HuH-7 (cell line): Measurements from ENCODE around the gene RWDD3.

Experiments used
- DNase-seq: peaks from one replicate; pipeline ENCODE4 v3.0.0; 2011; ENCODE audit warnings: low spot score

The RWDD3 gene, protein sequence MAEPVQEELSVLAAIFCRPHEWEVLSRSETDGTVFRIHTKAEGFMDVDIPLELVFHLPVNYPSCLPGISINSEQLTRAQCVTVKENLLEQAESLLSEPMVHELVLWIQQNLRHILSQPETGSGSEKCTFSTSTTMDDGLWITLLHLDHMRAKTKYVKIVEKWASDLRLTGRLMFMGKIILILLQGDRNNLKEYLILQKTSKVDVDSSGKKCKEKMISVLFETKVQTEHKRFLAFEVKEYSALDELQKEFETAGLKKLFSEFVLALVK

GRCh38 chr1:95233737-95234500 is at the start of gene RWDD3:
Gene RWDD3, plus strand, starts transcription at chr1:95234210. Its CDS starts 21 bp downstream, at chr1:95234231.
- peak; percentile 77 for DNase-seq

DNA sequence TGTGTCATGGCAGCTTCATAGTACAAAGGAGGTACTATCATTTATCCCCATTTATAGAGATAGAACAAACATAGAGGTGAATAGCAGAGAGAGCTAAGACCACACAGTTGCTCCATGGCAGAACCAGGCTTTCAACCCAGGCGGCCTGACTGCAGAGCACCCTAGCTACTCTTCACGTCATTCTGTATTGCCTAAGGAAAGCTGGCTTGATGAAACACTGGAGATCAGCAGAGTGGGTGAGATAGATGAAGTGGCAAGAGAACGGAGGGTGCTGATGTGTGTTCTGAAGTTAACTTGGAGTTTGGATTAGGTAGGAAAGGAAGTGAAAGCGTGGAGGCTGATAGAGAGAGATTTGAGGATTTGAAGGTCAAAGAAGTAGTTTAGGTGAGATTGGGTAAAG is 47.9 kb upstream of the RWDD3 start:
- no peak for DNase-seq

DNA sequence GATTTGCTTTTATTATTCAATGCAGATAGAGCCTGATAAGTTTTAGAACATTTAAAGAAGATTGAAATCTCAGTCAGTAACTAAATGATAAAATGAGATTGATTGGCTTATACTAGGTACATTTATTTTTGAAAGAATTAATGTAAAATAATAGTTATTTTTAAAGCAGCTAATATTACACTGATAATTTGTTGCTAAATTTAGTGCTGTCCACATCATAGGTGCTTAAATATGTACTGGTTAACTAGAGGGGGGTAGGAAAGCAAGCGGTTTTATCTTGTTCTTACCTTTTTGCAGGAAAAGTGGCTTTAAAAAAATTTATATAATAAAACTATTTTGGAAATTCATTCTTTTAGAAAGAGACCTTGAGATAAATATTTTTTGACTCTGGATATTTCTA is 40.4 kb upstream of the RWDD3 start:
- DNase-seq, result no peak

DNA sequence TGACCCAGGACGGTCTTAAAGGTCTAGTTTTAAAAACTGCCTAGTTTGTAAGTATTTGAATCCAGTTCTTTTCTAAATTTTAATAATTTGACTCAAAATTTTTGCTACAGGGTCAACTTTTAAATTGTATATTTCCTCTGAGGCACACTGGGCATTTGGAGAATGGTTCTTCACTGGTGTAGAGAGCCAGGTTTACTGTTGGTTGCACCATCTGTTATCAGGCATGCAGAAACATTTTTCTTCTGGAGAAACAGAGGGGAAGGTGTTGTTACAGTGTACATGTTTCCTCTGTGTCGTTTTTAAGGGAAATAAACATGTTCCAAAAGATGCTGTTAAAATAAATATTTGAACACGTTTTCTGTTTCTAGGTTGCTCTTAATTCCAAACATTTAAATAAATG is 39.0 kb upstream of the RWDD3 start:
- DNase-seq, result no peak

- DNase-seq, result no peak
Observed at GRCh38 chr1:95196017-95196416, 38.0 kb upstream of the RWDD3 start.

GRCh38 chr1:95197616-95198252 is 36.3 kb upstream of the RWDD3 start:
- no peak for DNase-seq

DNA sequence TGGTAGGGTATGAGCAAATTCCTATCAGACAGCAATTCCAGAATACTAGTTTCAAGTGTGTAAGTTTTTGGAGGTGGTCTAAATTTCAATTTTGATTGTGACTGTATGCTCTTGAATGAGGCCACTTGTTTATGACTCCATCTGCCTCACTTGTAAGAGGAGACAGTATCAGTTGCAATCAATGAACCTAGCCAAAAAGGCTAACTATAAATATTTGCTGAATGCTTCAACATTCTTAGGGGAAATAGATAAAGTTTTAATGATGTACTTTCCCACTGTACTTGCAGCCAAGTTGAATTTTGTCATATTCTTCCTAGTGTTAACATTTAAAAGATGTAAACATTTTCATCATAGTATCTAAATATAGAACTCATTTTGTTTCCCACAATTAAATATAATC is 32.1 kb upstream of the RWDD3 start:
- DNase-seq, result no peak

DNA sequence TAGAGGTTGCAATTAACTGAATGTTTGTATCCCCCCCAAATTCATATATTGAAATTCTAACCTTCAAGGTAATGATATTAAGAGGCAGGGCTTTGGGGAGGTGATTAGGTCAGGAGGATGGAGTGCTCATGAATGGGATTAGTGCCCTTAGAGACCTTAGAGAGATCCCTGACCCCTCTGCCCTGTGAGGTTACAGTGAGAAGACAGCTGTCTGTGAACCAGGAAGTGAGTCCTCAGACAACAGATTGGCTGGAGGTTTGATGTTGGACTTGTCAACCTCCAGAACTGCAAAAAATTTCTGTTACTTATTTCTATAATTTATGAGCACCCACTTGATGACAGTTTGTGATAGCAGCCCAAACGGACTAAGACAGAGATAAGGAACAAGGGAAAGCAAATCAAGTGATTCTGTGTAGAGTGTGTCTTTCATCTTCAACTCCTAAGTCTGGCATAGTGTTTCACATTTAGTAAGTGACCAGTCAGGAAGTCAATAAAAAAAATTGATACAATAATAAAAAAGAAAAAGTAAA is 30.0 kb upstream of the RWDD3 start:
- DNase-seq, result no peak

- no peak for DNase-seq
Observed at GRCh38 chr1:95206514-95206913, 27.5 kb upstream of the RWDD3 start.

- no peak for DNase-seq
Observed at GRCh38 chr1:95207223-95207935, 26.6 kb upstream of the RWDD3 start.

- no peak for DNase-seq
Observed at GRCh38 chr1:95208876-95209275, 25.1 kb upstream of the RWDD3 start.

DNA sequence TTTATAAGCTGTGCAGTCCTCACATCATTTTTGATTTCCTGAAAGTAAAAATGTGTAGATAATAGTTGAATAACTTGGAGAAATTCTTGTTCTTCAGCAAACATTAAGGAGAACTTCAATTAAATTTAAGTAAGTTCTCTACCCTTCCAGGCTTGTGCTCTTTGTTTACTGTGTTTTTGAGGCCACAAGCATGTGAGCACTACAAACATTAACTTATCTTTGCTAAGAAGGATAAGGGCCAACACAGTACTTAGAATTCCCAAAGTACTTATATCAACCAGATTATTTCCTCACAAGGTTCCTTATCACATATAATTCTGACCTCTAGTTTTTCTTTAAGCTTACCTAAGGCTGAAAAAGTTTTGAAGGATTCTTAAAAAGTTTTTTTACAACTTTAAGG is 24.7 kb upstream of the RWDD3 start:
- no peak for DNase-seq

DNA sequence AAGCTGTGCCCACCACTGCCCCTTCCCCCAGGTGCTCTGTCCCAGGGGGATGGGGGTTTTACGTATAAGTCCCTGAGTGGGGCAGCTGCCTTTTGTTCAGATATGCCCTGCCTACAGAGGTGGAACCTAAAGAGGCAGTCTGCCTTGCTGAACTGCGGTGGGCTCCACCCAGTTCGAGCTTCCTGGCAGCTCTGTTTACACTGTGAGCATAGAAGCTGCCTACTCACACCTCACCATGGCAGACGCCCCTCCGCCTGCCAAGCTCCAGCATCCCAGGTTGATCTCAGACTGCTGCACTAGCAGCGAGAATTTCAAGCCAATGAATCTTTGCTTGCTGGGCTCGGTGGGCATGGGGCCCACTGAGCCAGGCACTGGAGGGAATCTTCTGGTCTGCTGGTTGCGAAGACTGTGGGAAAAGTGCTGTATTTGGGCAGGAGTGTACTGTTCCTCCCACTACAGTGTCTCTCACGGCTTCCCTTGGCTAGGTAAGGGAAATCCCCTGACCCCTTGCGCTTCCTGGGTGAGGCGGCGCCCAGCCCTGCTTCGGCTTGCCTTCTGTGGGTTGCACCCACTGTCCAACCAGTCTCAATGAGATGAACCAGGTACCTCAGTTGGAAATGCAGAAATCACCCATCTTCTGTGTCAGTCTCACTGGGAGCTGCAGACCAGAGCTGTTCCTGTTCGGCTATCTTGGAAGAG is 17.6 kb upstream of the RWDD3 start:
- no peak for DNase-seq

GRCh38 chr1:95217371-95217770 is 16.6 kb upstream of the RWDD3 start:
- no peak for DNase-seq

DNA sequence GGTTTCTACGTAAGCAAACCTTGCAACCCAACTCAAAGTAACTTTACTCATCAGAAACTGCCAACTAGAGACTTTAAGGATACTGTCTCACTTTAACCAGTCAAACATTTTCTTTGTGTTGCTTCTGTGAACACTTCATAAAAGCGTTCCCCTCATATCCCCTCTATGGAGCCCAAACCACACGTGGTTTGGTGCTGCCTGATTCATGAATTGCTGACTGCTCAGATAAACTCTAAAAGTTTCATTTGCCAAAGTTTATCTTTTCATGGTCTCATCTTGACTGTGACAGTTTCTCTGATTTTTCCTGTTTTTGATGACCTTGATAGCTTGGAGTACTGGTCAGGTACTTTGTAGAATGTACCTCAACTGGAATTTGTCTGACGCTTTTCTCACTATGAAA is 14.6 kb upstream of the RWDD3 start:
- no peak for DNase-seq

DNA sequence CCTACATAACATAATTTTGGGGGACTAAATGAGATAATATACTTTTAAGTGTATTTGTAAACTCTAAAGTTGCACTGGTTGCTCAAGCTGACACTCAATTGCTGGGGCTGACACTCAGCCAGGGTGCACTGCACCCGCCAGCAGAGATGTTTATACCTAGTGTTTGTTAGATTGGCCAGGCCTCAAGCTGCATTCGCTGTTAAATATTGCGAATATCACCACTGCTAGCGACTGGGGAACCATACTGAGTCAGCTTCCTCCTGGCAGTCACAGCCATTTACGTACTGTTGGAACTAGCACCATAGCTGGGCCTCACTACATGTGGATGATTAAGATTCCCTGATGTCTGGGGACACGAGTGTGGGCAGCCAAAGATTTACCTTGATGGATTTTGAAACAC is 12.7 kb upstream of the RWDD3 start:
- no peak for DNase-seq

- DNase-seq, result no peak
Observed at GRCh38 chr1:95222629-95223028, 11.4 kb upstream of the RWDD3 start.

DNA sequence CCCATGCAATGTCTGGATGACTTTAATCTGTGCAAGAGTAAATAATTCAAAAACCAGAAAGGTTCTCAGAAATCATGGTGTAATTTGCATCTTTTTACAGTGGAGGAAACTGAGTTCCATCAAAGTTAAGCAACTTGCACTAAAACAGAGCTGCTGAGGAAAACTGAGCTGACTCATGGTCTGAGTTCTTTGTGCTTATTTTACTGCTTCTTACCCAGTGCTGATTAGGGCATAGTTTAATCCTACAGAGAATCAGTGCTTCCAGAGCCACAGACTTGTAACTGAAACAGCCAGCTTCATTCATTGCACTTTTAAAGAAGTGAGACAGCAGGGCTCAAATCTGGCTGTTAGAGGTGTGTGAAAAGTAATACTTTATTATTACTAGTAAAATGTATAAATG is 10.9 kb upstream of the RWDD3 start:
- no peak for DNase-seq

DNA sequence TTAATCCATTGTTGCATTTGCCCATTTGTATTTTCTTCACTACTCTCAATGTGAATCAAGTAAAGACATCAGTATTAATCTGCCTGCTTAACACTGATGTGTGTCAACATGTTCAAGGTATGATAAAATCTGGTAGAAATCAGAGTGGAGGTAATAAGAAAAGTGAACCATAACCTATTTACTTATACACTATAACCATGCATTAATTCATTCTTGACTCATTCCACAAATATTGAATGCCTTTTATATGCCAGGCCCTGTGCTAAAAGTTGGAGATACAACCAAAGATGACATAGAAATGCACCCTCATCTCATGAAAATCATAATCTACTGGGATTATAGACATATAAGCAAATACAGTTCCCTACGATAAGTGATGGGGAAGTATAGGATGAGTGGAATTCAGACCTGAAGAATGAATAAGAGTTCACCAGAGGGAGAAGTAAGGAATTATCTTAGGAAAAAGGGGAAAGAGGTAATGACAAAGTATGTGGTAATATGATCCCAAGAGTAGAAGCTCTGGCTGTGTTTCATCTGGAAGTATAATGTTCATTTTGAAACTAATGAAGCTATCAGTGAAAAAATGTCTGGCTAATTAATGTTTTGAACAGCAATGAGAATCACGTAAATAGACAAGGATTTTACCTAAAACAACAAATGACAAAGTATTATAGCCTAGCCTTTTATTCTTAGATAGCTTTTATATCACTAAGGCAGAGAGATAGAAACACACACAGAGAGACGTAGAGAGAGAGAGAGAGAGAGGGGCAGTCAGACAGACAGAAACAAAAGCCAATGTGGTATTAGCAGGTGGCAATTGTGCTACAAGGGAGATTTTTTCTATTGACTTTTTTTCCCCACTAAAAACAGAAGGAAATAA is 7.0 kb upstream of the RWDD3 start:
- no peak for DNase-seq

GRCh38 chr1:95229037-95229436 is 5.0 kb upstream of the RWDD3 start:
- DNase-seq, result no peak

DNA sequence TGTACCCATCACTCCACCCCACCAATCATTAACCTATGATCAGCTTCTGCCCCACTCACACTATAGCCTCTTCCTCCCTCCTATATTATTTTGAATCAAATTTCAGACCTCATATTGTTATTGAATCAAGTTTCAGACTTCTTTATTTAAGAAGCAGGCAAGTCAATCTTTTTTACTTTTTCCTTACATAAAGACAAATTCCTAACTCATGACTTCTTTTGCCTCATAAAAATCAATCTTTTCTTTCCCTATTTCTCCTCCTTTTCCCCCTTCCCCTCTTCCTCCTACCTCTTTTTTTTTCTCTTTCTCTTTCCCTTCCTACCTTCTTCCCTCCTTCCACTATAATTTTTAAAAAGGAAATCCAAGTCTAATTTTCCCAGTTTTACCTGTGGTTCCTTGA is 4.3 kb upstream of the RWDD3 start:
- no peak for DNase-seq
